ENCODE measurements around the gene KCTD4.
"Not testable (repeated sequence)": the region's sequence is repeated elsewhere in the genome, so short reads cannot be mapped to it uniquely, and the experiment has no call there.

Gene KCTD4

DNA sequence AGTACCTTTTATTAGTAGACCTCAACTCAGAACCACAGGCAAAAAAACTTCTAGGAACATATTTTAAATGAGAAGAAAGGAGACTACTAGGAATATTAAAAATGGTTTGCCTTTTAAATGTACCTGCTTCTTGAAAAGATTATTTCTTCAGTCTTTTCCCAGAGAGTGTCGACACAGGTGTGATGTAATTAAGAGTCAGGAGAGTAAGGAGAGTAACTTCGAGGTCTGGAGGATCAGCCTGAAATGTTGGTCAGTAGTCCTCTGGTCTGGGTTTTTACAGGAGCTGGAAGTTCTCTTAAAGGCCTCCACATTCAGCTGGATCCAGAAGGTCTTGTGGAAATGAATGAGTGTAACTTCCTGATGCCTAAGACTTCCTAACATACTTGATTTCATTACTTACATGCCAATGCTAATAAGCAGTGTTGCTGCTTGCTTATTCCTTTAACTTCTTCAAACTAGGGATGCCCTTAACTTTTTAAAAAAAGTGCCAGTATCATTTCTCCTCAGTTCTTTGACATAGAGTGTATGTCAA, at the start of gene KCTD4:
Gene KCTD4 (minus strand): TSS at position 345 of the 532 bp plus-strand sequence. CDS start 6,478 bp downstream, outside the sequence.
- DNase-seq (no peak), ATAC-seq (no peak)

GRCh38 chr13:45249662-45250061, 48.8 kb upstream of the KCTD4 start:
- DNase-seq (no peak), ATAC-seq (no peak)

DNA sequence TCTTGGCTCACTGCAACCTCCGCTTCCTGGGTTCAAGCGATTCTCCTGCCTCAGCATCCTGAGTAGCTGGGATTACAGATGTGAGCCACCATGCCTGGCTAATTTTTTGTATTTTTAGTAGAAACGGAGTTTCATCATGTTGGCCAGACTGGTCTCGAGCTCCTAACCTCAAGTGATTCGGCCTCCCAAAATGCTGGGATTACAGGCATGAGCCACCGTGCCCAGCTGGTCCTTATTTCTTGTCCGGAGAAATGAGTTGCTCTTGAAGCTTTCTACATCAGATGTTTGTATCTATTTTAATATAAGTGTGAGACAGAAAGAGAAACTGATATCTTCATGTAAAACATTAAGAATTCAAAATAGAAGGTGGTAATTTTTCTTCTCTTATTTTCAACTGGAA, 43.9 kb upstream of the KCTD4 start:
- DNase-seq, ATAC-seq: not testable (repeated sequence)

GRCh38 chr13:45243077-45243476, 42.2 kb upstream of the KCTD4 start:
- no peak for DNase-seq
- no peak for ATAC-seq

- ATAC-seq: no peak
Measured at GRCh38 chr13:45242524-45242923, 41.7 kb upstream of the KCTD4 start.

GRCh38 chr13:45242070-45242469, 41.2 kb upstream of the KCTD4 start:
- no peak for ATAC-seq
- no peak for DNase-seq

More at GRCh38 chr13:45242524-45242923, 41.7 kb upstream of the KCTD4 start:
- DNase-seq: no peak

- DNase-seq: no peak
- no peak for ATAC-seq
Measured at GRCh38 chr13:45240143-45240542, 39.3 kb upstream of the KCTD4 start.

GRCh38 chr13:45238945-45239795, 38.3 kb upstream of the KCTD4 start:
- ATAC-seq (no peak), DNase-seq (no peak)

- DNase-seq: no peak
- ATAC-seq: no peak
Measured at GRCh38 chr13:45232591-45232990, 31.7 kb upstream of the KCTD4 start.

- DNase-seq: no peak
- no peak for ATAC-seq
Measured at GRCh38 chr13:45231722-45232121, 30.9 kb upstream of the KCTD4 start.

DNA sequence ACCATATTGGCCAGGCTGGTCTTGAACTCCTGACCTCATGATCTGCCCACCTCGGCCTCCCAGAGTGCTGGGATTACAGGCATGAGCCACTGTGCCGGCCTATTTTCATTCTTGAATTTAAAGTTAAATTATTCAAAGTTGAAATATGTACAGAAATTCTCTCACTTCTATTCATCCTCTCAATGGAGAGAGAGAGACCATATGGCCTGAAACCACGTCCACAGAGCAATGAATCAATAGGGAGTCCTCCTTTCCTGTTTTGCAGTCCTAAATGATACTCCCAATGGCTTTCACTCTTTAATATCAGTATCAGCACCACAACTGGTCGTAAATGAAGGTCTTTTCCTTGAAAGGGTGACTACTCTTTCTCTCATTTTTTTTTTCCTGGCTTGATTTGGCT, 30.5 kb upstream of the KCTD4 start:
- DNase-seq (no peak), ATAC-seq (no peak)

DNA sequence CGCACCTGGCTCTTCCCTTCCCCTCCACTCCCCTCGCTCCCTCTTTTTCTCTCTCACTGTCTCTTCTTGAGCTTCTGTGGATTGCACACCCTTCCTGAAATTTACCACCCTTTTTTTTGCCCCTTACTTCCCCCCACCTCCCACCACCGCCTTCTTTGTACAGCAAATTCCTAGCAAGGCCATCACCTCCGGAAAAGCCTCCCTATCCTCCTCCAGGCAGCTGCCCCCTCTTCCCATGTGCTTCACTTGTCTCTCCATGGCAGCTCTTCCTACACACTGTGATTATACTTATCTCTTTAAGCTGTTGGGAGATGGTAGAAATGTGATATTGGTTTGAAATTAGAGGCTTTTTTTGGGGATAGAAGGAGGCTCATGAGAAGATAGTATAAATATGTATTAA, 28.3 kb upstream of the KCTD4 start:
- ATAC-seq (no peak), DNase-seq (no peak)

DNA sequence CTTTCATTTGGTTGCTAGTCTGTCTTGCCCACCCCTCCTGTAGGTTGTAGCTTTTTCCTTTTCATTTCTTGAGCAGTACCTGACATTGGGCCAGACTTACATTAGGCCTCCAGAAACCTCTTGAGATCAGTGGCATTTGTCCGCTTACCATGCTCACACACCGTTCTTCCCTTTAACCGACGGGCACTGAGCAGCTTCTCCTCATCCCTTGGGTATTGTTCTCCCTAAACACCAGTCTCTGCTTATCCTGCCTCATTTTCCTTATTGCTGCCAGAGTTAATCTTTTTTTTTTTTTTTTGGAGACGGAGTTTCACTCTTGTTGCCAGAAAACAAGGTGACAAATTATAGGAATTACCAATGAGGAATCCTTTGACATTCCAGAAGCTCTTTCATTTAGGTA, 27.2 kb upstream of the KCTD4 start:
- DNase-seq (no peak), ATAC-seq (no peak)

- no peak for DNase-seq
- ATAC-seq: peak; percentile 32
Measured at GRCh38 chr13:45226024-45226423, 25.2 kb upstream of the KCTD4 start.

DNA sequence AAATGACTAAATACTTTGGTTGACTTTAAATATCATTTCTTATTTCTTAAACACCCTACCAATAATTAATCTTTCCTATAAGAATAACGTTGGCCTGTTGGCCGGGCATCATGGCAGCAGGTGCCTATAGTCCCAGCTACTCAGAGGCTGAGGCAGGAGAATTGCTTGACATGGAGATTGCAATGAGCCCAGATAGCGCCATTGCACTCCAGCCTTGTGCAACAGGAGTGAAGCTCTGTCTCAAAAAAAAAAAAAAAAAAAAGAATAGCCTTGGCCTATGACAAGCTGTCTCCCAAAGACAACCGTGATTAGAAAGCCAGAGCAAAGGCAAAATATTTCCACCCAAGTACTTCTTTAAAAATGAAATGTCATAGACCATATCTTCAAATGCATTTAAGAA, 24.5 kb upstream of the KCTD4 start:
- DNase-seq (no peak), ATAC-seq (no peak)

- no peak for ATAC-seq
- no peak for DNase-seq
Measured at GRCh38 chr13:45224176-45224575, 23.3 kb upstream of the KCTD4 start.

DNA sequence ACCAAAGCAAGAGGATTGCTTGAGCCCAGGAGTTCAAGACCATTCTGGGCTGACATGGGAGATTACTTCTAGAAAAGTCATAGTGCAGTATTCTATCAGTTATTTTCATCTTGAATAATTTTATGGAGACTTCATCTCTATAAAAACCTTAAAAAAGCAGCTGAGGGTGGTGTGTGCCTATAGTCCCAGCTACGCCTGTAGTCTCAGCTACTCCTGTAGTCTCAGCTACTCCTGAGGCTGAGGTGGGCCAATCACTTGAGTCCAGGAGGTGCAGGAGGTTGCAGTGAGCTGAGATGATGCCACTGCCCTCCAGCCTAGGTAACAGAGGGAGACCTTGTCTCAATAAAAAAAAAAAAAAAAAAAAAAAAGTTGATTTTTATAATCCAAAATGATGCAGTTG, 22.1 kb upstream of the KCTD4 start:
- ATAC-seq (no peak), DNase-seq (no peak)

DNA sequence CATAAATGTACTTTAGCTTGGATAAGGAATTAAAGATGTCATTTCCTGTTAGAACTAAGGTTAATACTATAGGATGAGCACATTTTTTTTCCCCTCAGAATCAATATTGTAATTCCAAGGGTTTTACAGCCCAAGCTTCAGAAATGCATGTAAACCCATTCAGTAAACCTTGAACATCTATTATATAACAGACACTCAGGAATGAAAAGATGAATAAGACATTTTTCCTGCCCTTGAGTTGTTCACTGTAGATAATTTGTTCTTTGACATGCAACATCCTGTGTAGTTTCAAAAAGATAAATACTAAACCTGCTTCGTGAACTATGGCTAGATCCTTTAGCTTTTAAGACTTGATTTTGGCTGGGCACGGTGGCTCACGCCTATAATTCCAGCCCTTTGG, 21.7 kb upstream of the KCTD4 start:
- ATAC-seq: no peak
- no peak for DNase-seq

DNA sequence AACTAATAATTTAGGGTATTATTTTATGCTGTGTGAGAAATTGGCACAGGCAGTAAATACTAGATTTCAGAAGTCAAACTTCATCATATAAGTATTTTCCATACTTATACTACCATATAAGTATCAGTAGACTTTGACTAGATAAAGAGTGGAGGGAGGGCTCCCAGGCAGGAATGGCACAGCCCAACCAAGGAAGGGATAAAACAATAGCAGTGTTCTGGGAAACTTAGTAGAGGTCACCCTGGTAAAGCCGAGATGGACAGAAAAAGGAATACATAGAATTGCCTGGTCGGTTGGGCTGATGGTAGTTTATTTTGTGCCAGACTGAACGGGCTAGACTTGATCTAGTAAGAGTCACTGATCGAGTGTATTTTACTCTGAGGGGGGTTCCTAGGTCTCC, 19.6 kb upstream of the KCTD4 start:
- DNase-seq (no peak), ATAC-seq (no peak)

GRCh38 chr13:45219938-45220375, 19.1 kb upstream of the KCTD4 start:
- DNase-seq (no peak), ATAC-seq (no peak)

GRCh38 chr13:45219123-45219891, 18.5 kb upstream of the KCTD4 start:
- ATAC-seq (no peak), DNase-seq (no peak)

DNA sequence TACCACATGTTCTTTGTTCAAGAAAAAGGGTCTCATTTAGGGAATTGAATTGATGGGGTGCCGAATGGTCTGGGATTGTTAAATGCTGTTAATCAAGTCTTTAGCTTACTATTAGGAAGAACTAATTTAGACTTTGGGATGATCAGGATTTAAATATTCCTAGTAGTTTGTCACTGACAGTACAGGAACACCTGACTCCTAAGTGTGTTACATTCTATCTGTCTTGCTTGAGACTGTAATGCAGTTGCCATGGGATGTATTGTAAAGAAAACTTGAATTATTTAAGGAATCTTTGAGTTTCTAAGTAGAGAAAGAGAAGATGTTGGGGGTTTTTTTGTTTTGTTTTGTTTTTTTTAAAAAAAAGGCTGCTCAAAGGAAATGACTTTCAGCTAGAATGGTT, 17.8 kb upstream of the KCTD4 start:
- DNase-seq: no peak

DNA sequence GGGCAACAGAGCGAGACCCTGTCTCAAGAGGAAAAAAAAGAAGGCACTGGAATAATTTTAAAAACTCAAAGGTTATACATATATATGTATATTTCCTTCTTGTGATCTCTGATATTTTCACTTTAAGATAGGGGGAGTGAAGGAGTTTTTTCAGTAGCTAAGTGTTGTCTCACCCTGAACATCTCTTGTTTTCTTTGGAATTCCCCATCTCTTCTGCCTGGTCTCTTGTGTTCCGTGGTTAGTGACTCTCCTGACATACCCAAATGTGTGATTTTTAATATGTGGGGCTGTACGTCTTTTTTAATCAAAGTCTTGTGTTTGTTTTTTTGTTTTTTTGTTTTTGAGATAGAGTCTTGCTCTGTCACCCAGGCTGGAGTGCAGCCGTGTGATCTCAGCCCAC, 15.3 kb upstream of the KCTD4 start:
- DNase-seq (no peak), ATAC-seq (peak; percentile 46)

More for the DNA sequence above, 17.8 kb upstream of the KCTD4 start:
- ATAC-seq: no peak

Data from stimulated activated naive CD8-positive, alpha-beta T cell treated with anti-CD3 and anti-CD28 coated beads, Interleukin-15, Interleukin-2, amounts not matched to agents 100 U/mL and 50 U/mL, for 24 hours (primary cell).